GM10266 (cell line): ENCODE data around the gene MSX1.
"Not testable (repeated sequence)": the region's sequence is repeated elsewhere in the genome, so short reads cannot be mapped to it uniquely, and the experiment has no call there.

Source experiments
- DNase-seq: peaks from one replicate; pipeline ENCODE4 v3.0.0; 2012; ENCODE audit errors: extremely low spot score
- CTCF ChIP-seq: IDR thresholded peaks from 2 replicates; pipeline ENCODE4 v1.5.1; 2012; ENCODE audit warnings: mild to moderate bottlenecking, low read depth; ENCODE audit not compliant: control insufficient read depth, insufficient read depth; ENCODE audit errors: missing control alignments

Gene MSX1

GRCh38 chr4:4820261-4820660 lies 39.2 kb upstream of the MSX1 start:
- no peak for TF ChIP-seq CTCF

GRCh38 chr4:4820739-4821138 lies 38.7 kb upstream of the MSX1 start:
- TF ChIP-seq CTCF = no peak
- DNase-seq = no peak

More at GRCh38 chr4:4820261-4820660, 39.2 kb upstream of the MSX1 start:
- no peak for DNase-seq

GRCh38 chr4:4821577-4821976 lies 37.9 kb upstream of the MSX1 start:
- no peak for TF ChIP-seq CTCF
- DNase-seq = no peak

GRCh38 chr4:4822286-4822685 lies 37.2 kb upstream of the MSX1 start:
- not testable (repeated sequence) for DNase-seq

- DNase-seq = no peak
- TF ChIP-seq CTCF = no peak
These were observed 35.8 kb upstream of the MSX1 start for GRCh38 chr4:4823621-4824162.

- no peak for TF ChIP-seq CTCF
- DNase-seq = no peak
These were observed 35.2 kb upstream of the MSX1 start for GRCh38 chr4:4824232-4824631.

GRCh38 chr4:4825431-4825830 lies 34.0 kb upstream of the MSX1 start:
- no peak for DNase-seq
- no peak for TF ChIP-seq CTCF

GRCh38 chr4:4829837-4830236 lies 29.6 kb upstream of the MSX1 start:
- no peak for DNase-seq
- TF ChIP-seq CTCF = no peak
